Tibial nerve (tissue), 4 donors: Measurements from ENCODE around the gene PRKCH. TPM values are rescaled to one million over a fixed set of nuclear protein-coding genes. Genes with fewer than 3 reads are reported as not detected.

Source experiments
- DNase-seq, 2 donors: peaks; one replicate each; pipeline ENCODE4 v3.0.0-alpha.2; 2019; ENCODE audit warnings: low spot score in 2 of 2
- H3K27ac ChIP-seq, 4 donors: fragments of 200-600 bp; sonication (generic) in 3 of 4; one replicate each; pipeline ENCODE4 v1.5.1; 2017 to 2019; ENCODE audit warnings: mild to moderate bottlenecking in 1 of 4
- H3K27me3 ChIP-seq, 2 donors: fragments of 200-600 bp; sonication (generic) in 1 of 2; one replicate each; pipeline versions ENCODE4 v1.5.1 to v1.6.0; 2017 to 2019
- H3K36me3 ChIP-seq, 3 donors: fragments of 200-600 bp; sonication (generic); one replicate each; pipeline ENCODE4 v1.5.1; 2018 to 2019
- H3K4me1 ChIP-seq, 4 donors: fragments of 200-600 bp; sonication (generic) in 3 of 4; one replicate each; pipeline ENCODE4 v1.5.1; 2017 to 2019
- H3K4me3 ChIP-seq, 4 donors: fragments of 200-600 bp; sonication (generic) in 3 of 4; one replicate each; pipeline ENCODE4 v1.5.1; 2017 to 2019; ENCODE audit warnings: mild to moderate bottlenecking in 1 of 4, moderate library complexity in 1 of 4
- H3K9me3 ChIP-seq, 4 donors: fragments of 200-600 bp; sonication (generic) in 3 of 4; one replicate each; pipeline ENCODE4 v1.5.1; 2017 to 2019
- CTCF ChIP-seq, 5 experiments: fragments of 200-600 bp in 3 of 5; fragments of 450-650 bp in 2 of 5; sonication (generic) in 3 of 5; IDR thresholded peaks; one replicate each; pipeline ENCODE4 v1.5.1; 2016 to 2019; ENCODE audit warnings: antibody characterized with exemption in 5 of 5, mild to moderate bottlenecking in 3 of 5, moderate library complexity in 2 of 5
- EP300 ChIP-seq, 2 donors: sonication (generic); formaldehyde crosslinking; IDR thresholded peaks; one replicate each; pipeline ENCODE4 v1.6.1; 2017; ENCODE audit warnings: antibody characterized with exemption in 2 of 2, mild to moderate bottlenecking in 1 of 2
- POLR2A ChIP-seq, 2 donors: fragments of 450-650 bp; IDR thresholded peaks; one replicate each; pipeline ENCODE4 v1.6.1; 2017; ENCODE audit warnings: antibody characterized with exemption in 2 of 2, mild to moderate bottlenecking in 2 of 2, moderate library complexity in 2 of 2
- WGBS, 2 donors: methylation state at CpG; one replicate each; pipeline ENCODE4 v1.1.5; 2018; 5-methylcytosine and 5-hydroxymethylcytosine counted together
- total RNA-seq, 4 donors: library from RNA; depleted of rRNA; stranded (reverse); fragments of >200 nt; gene quantifications; one replicate each; pipeline ENCODE4 v1.1.0, GENCODE V29; 2016

The PRKCH gene
- total RNA-seq, 4 donors from 2014 or later: 26.4 to 33.9 (median 29.2) TPM

GRCh38 chr14:61368781-61369453, 47.5 kb downstream of the PRKCH start:
- H3K4me1 ChIP-seq: peaks cover 0 to 8% (median 0%) of the 10 kb centered on the region in 4 donors
- no peak overlapping the region for H3K27ac ChIP-seq
- DNase-seq: no peak
- TF ChIP-seq CTCF (IDR thresholded peaks at IDR 0.05): no peak
- TF ChIP-seq POLR2A (IDR thresholded peaks at IDR 0.05): no peak
- no peak for TF ChIP-seq EP300 (IDR thresholded peaks at IDR 0.05)
- H3K4me3 ChIP-seq: no peak overlapping the region
- peaks cover 0 to 2% (median 0%) of the 10 kb centered on the region in 4 donors for H3K9me3 ChIP-seq
- H3K36me3 ChIP-seq: peaks cover 0 to under 1% (median 0%) of the 10 kb centered on the region in 3 donors
- 63 to 67% methylated on average over 3 of the region's 3 CpGs for WGBS, 2 donors
- H3K27me3 ChIP-seq: no peaks in the 10 kb centered on the region

GRCh38 chr14:61369454-61369810, 48.1 kb downstream of the PRKCH start:
- no peak for DNase-seq
- Histone ChIP-seq H3K27ac (no peak overlapping the region), H3K4me1 (peaks cover 0 to 8% (median 0%) of the 10 kb centered on the region in 4 donors), H3K4me3 (no peak overlapping the region), H3K27me3 (no peaks in the 10 kb centered on the region), H3K9me3 (peaks cover 0 to 7% (median 0%) of the 10 kb centered on the region in 4 donors), H3K36me3 (peaks cover 0 to 6% (median 0%) of the 10 kb centered on the region in 3 donors)
- TF ChIP-seq POLR2A (IDR thresholded peaks at IDR 0.05) (no peak), CTCF (IDR thresholded peaks at IDR 0.05) (no peak), EP300 (IDR thresholded peaks at IDR 0.05) (no peak)
- 69 to 88% methylated on average over 3 of the region's 3 CpGs for WGBS, 2 donors

GRCh38 chr14:61372379-61372778, 51.0 kb downstream of the PRKCH start:
- no peak for DNase-seq
- 91 to 95% methylated on average over 2 of the region's 2 CpGs for WGBS, 2 donors

GRCh38 chr14:61372842-61373555, 51.6 kb downstream of the PRKCH start:
- H3K36me3 ChIP-seq: peaks cover 0 to 6% (median 0%) of the 10 kb centered on the region in 3 donors
- no peak overlapping the region for H3K27ac ChIP-seq
- H3K9me3 ChIP-seq: peaks cover 0 to 27% (median 0%) of the 10 kb centered on the region in 4 donors
- DNase-seq: no peak
- TF ChIP-seq CTCF (IDR thresholded peaks at IDR 0.05): no peak
- no peak for TF ChIP-seq EP300 (IDR thresholded peaks at IDR 0.05)
- no peak for TF ChIP-seq POLR2A (IDR thresholded peaks at IDR 0.05)
- H3K27me3 ChIP-seq: no peaks in the 10 kb centered on the region
- 89 to 96% methylated on average over 3 of the region's 3 CpGs for WGBS, 2 donors
- no peak overlapping the region for H3K4me3 ChIP-seq
- no peaks in the 10 kb centered on the region for H3K4me1 ChIP-seq

More at GRCh38 chr14:61372379-61372778, 51.0 kb downstream of the PRKCH start:
- Histone ChIP-seq H3K4me1 (no peaks in the 10 kb centered on the region), H3K36me3 (peaks cover 0 to 6% (median 0%) of the 10 kb centered on the region in 3 donors), H3K27me3 (no peaks in the 10 kb centered on the region), H3K4me3 (no peak overlapping the region), H3K27ac (no peak overlapping the region), H3K9me3 (peaks cover 0 to 27% (median 0%) of the 10 kb centered on the region in 4 donors)
- TF ChIP-seq POLR2A (IDR thresholded peaks at IDR 0.05) (no peak), CTCF (IDR thresholded peaks at IDR 0.05) (no peak), EP300 (IDR thresholded peaks at IDR 0.05) (no peak)

- Histone ChIP-seq H3K36me3 (peaks cover 0 to 6% (median 0%) of the 10 kb centered on the region in 3 donors), H3K27me3 (no peaks in the 10 kb centered on the region), H3K27ac (no peak overlapping the region), H3K4me3 (no peak overlapping the region), H3K4me1 (no peaks in the 10 kb centered on the region), H3K9me3 (peaks cover 0 to 27% (median 0%) of the 10 kb centered on the region in 4 donors)
- TF ChIP-seq CTCF (IDR thresholded peaks at IDR 0.05) (no peak), EP300 (IDR thresholded peaks at IDR 0.05) (no peak), POLR2A (IDR thresholded peaks at IDR 0.05) (no peak)
- 84 to 95% methylated on average over 3 of the region's 3 CpGs for WGBS, 2 donors
- DNase-seq: no peak
Measured at GRCh38 chr14:61374284-61374683, 52.9 kb downstream of the PRKCH start.
